ENCODE data around the gene FAM47E. TPM values are rescaled to one million over a fixed set of nuclear protein-coding genes. Genes with fewer than 3 reads are reported as not detected.

The FAM47E gene
- total and polyA plus RNA-seq, 9 of the 15 experiments (the other 6 are each of a cell fraction or from before 2014, with no cell fraction given) = 3.7 to 15.6 (median 6.4) TPM

- TF ChIP-seq PREB (CRISPR knock-in tag; IDR thresholded peaks at IDR 0.05) (no peak), CHAMP1 (IDR thresholded peaks at IDR 0.05) (no peak), BMI1 (IDR thresholded peaks at IDR 0.05; ENCODE audit: low read length) (no peak), ZNF766 (CRISPR knock-in tag; conservative IDR thresholded peaks at IDR 0.05) (0 out of 2 replicates have a peak, but pooled peaks have one; percentile 39), NFATC3 (IDR thresholded peaks at IDR 0.05) (no peak), CREB3L1 (IDR thresholded peaks at IDR 0.05; ENCODE audit: borderline replicate concordance, low read depth) (0 out of 2 replicates have a peak, but pooled peaks have one; percentile 3), NR1H2 (CRISPR knock-in tag; IDR thresholded peaks at IDR 0.05) (no peak), ZNF354B (CRISPR knock-in tag; IDR thresholded peaks at IDR 0.05) (no peak), AFF1 (IDR thresholded peaks at IDR 0.05; ENCODE audit: low read depth in 1 of 2, partially characterized antibody in 2 of 2) (peak in 1 of 2 experiments; percentile 23), ZNF232 (CRISPR knock-in tag; IDR thresholded peaks at IDR 0.05) (no peak), KAT2B (IDR thresholded peaks at IDR 0.05; ENCODE audit: low read depth, low read length) (no peak), SRSF3 (IDR thresholded peaks at IDR 0.05; ENCODE audit: insufficient read depth, low read length) (no peak), KDM5B (IDR thresholded peaks at IDR 0.05; ENCODE audit: insufficient replicate concordance, low read depth, low read length) (no peak), THRAP3 (IDR thresholded peaks at IDR 0.05; ENCODE audit: borderline replicate concordance) (0 out of 2 replicates have a peak, but pooled peaks have one; percentile 17), NCOA4 (IDR thresholded peaks at IDR 0.05; ENCODE audit: partially characterized antibody) (no peak), PHTF2 (CRISPR knock-in tag; IDR thresholded peaks at IDR 0.05) (no peak), BCOR (IDR thresholded peaks at IDR 0.05) (no peak), SMARCE1 (IDR thresholded peaks at IDR 0.05) (no peak), MTA1 (IDR thresholded peaks at IDR 0.05; ENCODE audit: borderline replicate concordance) (no peak), U2AF2 (optimal IDR thresholded peaks at IDR 0.05; ENCODE audit: low read depth, low read length) (no peak), HLTF (IDR thresholded peaks at IDR 0.05) (0 out of 2 replicates have a peak, but pooled peaks have one; percentile 50), ZNF586 (CRISPR knock-in tag; conservative IDR thresholded peaks at IDR 0.05) (no peak)
Measured at GRCh38 chr4:76233529-76233928, 18.0 kb upstream of the FAM47E start (continued).
